Measurements from ENCODE around the gene ZNF275.
"Not testable (repeated sequence)": the region's sequence is repeated elsewhere in the genome, so short reads cannot be mapped to it uniquely, and the experiment has no call there.

ZNF275 gene

GRCh38 chrX:153388722-153389459, 54.9 kb downstream of the ZNF275 start:
- DNase-seq: no peak

GRCh38 chrX:153389460-153389768, 55.5 kb downstream of the ZNF275 start:
- not testable (repeated sequence) for DNase-seq

- no peak for DNase-seq
These were observed 58.8 kb downstream of the ZNF275 start for GRCh38 chrX:153392642-153393321.

- DNase-seq: no peak
These were observed 60.7 kb downstream of the ZNF275 start for GRCh38 chrX:153394612-153395011.

- no peak for DNase-seq
These were observed 61.8 kb downstream of the ZNF275 start for GRCh38 chrX:153395613-153396319.

- DNase-seq: no peak
These were observed 62.6 kb downstream of the ZNF275 start for GRCh38 chrX:153396320-153397195.

GRCh38 chrX:153397256-153397960, 63.5 kb downstream of the ZNF275 start:
- no peak for DNase-seq

GRCh38 chrX:153398275-153398960, 64.5 kb downstream of the ZNF275 start:
- DNase-seq: no peak

- no peak for DNase-seq
These were observed 66.5 kb downstream of the ZNF275 start for GRCh38 chrX:153400146-153401132.

- DNase-seq: no peak
These were observed 67.3 kb downstream of the ZNF275 start, which contains the start of gene PNMA6E for GRCh38 chrX:153401133-153401764. Gene PNMA6E (minus strand): TSS chrX:153401350. CDS start chrX:153398849, 2,501 bp downstream.
